ENCODE measurements around the gene SLC35E2B.

GRCh38 chr1:1664941-1665814 lies 27.4 kb downstream of the SLC35E2B start:
- no peak for TF ChIP-seq POLR2A (IDR thresholded peaks at IDR 0.05)
- no peak for TF ChIP-seq CTCF (IDR thresholded peaks at IDR 0.05)
- TF ChIP-seq EP300 (IDR thresholded peaks at IDR 0.05): no peak
